ENCODE results near the gene CLHC1. TPM values are rescaled to one million over a fixed set of nuclear protein-coding genes. Genes with fewer than 3 reads are reported as not detected.
A peak's percentile ranks its signal among the peaks of the same experiment; 100 is the strongest.

Gene CLHC1
- total RNA-seq, 1 experiment from 2014 or later: 3.9 TPM

DNA sequence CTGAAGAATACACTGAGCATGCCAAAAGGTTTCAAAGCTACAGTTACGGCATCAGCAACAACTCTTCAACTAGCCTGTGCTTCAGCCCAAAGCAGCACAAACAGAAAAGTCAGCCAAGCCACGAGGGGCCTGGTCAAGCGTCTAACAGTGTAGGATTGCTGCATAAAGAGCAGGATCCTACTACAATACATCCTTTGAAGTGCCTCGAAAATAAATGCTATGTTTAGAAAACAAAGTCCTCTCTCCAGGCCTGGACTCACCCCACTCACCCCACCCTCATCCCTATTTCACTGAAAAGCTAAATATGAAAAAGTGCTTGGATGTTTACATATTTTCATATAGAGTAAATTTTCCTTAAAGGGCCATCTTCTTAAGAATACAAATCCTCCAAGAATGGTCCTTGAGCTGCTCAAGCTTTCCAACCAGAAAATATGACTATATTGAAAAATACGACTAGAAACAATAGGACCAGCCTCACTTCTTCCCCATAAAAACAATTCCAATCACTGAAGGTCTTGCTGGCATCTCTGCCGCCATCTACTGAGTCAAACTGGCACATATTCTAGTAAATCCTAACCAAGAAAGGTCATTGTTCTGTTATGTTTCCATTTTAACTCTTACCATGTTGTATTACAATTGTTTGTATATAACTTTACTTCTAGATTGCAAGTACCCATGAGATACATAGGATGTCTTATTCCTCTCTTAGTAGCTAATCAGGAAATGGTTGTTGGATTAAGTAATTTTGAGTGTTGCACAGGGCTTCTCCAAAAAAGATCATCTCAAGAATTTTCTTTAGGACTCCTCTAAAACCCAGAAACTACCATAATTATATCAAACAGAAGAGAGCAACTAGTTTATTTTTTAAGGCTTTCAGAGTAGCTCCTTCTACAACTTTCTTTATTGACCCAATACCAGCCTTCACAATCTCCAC lies 63.6 kb downstream of the CLHC1 start:
- Histone ChIP-seq H3K27ac (ENCODE audit: low read length) (no peak overlapping the region), H3K27me3 (ENCODE audit: low read length) (no peaks in the 10 kb centered on the region), H3K9me3 (ENCODE audit: low read length) (no peaks in the 10 kb centered on the region), H3K4me3 (ENCODE audit: low read length) (no peak overlapping the region), H3K4me1 (ENCODE audit: insufficient read depth, low read length) (peaks cover 23% of the 10 kb centered on the region), H3K79me2 (ENCODE audit: low read length) (no peaks in the 10 kb centered on the region), H4K20me1 (ENCODE audit: low read length) (no peaks in the 10 kb centered on the region), H2AFZ (ENCODE audit: low read length) (no peak overlapping the region), H3F3A (ENCODE audit: low read length, unreplicated experiment) (no peaks in the 10 kb centered on the region), H3K9ac (ENCODE audit: low read length) (no peak overlapping the region), H3K9me2 (replicated peaks; ENCODE audit: low read length) (no peaks in the 10 kb centered on the region), H3K4me2 (ENCODE audit: low read length) (no peak overlapping the region), H3K36me3 (ENCODE audit: low read depth, low read length) (no peaks in the 10 kb centered on the region)
- ChIA-PET CTCF (interaction anchor here (0.6 to 2.9 kb wide), 4 partner anchors 118 to 496 kb away, joined by 3 to 12 read pairs (median 4); partner anchors contain the start of gene RTN4), POLR2A (ENCODE audit: unreplicated experiment) (no interaction called here)
- ATAC-seq (peak; percentile 60), DNase-seq (peak; percentile 77)
- TF ChIP-seq EZH2 (IDR thresholded peaks at IDR 0.05; ENCODE audit: low read length, unreplicated experiment) (no peak), CTCF (conservative IDR thresholded peaks at IDR 0.05; ENCODE audit: low read depth, low read length) (peak; percentile 92)
- no TSS peak for BruUV-seq (replicated peaks)
- intact Hi-C loops (cut with micrococcal nuclease): loop anchor here (1.0 to 10.0 kb wide), 3 partner anchors 117 to 444 kb away; partner anchors contain the start of gene EML6

- Histone ChIP-seq H3K9me3 (ENCODE audit: low read length) (no peaks in the 10 kb centered on the region), H3K4me2 (ENCODE audit: low read length) (no peak overlapping the region), H3K4me3 (ENCODE audit: low read length) (no peak overlapping the region), H4K20me1 (ENCODE audit: low read length) (no peaks in the 10 kb centered on the region), H3F3A (ENCODE audit: low read length, unreplicated experiment) (no peaks in the 10 kb centered on the region), H3K9me2 (replicated peaks; ENCODE audit: low read length) (no peaks in the 10 kb centered on the region), H3K27me3 (ENCODE audit: low read length) (no peaks in the 10 kb centered on the region), H3K36me3 (ENCODE audit: low read depth, low read length) (no peaks in the 10 kb centered on the region), H3K79me2 (ENCODE audit: low read length) (no peaks in the 10 kb centered on the region), H3K27ac (ENCODE audit: low read length) (no peak overlapping the region), H3K4me1 (ENCODE audit: insufficient read depth, low read length) (peaks cover 29% of the 10 kb centered on the region), H3K9ac (ENCODE audit: low read length) (no peak overlapping the region), H2AFZ (ENCODE audit: low read length) (no peak overlapping the region)
- CTCF ChIA-PET: no interaction called here
- DNase-seq: no peak
- intact Hi-C loops (cut with micrococcal nuclease): loop anchor here (10.0 kb wide), 1 partner anchor 441 kb away; the partner anchor contains the start of gene EML6
- TF ChIP-seq EZH2 (IDR thresholded peaks at IDR 0.05; ENCODE audit: low read length, unreplicated experiment) (no peak), CTCF (conservative IDR thresholded peaks at IDR 0.05; ENCODE audit: low read depth, low read length) (no peak), EZH2phosphoT487 (IDR thresholded peaks at IDR 0.05; ENCODE audit: borderline replicate concordance, low read length) (no peak)
- ATAC-seq: no peak
- POLR2A ChIA-PET (ENCODE audit: unreplicated experiment): no interaction called here
- BruUV-seq (replicated peaks): no TSS peak
Observed at GRCh38 chr2:55165626-55166025, 66.5 kb downstream of the CLHC1 start.

Data from PC-3 (cell line).